Measurements from ENCODE around the gene MNX1.

GRCh38 chr7:157035979-157036378 is 25.5 kb upstream of the MNX1 start:
- TF ChIP-seq EP300 (IDR thresholded peaks at IDR 0.05) (no peak), POLR2A (IDR thresholded peaks at IDR 0.05) (no peak), CTCF (IDR thresholded peaks at IDR 0.05) (no peak)
